ENCODE data around the gene SMIM20.
"Not testable (repeated sequence)": the region's sequence is repeated elsewhere in the genome, so short reads cannot be mapped to it uniquely, and the experiment has no call there.

SMIM20 gene

DNA sequence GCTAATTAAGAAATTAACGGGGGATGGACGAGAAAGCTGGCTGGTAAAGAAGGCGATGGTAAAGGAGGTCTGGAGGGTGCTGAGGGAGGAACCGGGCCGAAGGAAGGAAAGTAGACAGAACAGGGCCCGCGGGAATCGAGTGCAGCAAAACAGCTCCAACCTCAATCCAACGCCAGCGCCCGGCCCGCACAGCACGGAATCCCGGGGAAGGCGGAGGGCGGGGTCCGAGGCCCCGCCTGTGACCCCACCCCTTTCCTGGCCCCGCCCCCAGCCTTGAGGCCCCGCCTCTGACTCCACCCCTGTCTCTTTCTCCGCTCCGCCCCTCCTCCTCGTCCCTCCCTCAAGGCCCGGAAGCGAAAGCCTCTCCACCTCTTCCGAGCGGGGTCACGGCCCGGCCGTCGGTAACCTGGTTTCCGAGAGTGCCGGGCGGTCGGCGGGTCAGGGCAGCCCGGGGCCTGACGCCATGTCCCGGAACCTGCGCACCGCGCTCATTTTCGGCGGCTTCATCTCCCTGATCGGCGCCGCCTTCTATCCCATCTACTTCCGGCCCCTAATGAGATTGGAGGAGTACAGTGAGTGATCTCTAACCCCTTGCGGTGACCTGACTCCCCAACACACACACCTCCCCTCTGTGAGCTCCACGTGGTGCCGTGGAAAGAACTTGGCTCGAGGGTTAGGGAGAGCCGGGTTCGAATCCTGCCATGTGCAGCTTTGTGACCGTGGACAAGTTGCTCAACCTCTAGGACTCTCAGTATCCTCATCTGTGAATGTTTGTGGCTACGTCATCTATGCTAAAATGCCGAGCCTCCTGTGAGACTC lies at the start of gene SMIM20:
Gene SMIM20, plus strand, starts transcription at position 370 of the 819 bp plus-strand sequence. Its CDS starts 94 bp downstream, at position 464.
- TF ChIP-seq, protein P1, sequence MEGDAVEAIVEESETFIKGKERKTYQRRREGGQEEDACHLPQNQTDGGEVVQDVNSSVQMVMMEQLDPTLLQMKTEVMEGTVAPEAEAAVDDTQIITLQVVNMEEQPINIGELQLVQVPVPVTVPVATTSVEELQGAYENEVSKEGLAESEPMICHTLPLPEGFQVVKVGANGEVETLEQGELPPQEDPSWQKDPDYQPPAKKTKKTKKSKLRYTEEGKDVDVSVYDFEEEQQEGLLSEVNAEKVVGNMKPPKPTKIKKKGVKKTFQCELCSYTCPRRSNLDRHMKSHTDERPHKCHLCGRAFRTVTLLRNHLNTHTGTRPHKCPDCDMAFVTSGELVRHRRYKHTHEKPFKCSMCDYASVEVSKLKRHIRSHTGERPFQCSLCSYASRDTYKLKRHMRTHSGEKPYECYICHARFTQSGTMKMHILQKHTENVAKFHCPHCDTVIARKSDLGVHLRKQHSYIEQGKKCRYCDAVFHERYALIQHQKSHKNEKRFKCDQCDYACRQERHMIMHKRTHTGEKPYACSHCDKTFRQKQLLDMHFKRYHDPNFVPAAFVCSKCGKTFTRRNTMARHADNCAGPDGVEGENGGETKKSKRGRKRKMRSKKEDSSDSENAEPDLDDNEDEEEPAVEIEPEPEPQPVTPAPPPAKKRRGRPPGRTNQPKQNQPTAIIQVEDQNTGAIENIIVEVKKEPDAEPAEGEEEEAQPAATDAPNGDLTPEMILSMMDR (IDR thresholded peaks at IDR 0.05; ENCODE audit: control extremely low read depth, extremely low read depth, low read depth, missing control alignments) = no peak
- DNase-seq (ENCODE audit: extremely low spot score) = peak; percentile 98
- CTCF ChIA-PET = interaction anchor here (1.0 to 2.1 kb wide), 9 partner anchors 10 to 474 kb away, joined by 3 to 8 read pairs (median 5); no protein-coding TSS in a partner anchor
- POLR2A ChIA-PET = no interaction called here

DNA sequence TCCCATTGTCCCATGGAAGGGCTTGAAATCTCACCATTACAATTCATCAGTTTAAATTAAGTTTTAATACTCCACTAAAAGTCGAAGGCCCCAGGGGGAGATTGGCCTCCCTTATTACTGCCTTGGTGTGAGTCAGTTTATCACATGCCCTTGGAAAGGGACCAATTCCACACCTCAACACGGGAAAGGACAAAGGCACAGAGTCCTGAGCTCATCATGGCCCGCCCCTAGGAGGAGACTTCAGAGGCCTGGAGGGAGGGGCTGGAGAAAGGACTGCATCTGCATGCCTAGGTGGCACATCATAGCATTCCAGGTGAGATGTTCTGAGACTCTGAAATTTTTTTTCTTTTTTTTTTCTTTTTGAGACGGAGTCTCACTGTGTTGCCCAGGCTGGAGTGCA lies 48.4 kb upstream of the SMIM20 start:
- ChIA-PET CTCF (interaction anchor here (1.3 to 3.9 kb wide), 5 partner anchors 11 to 553 kb away, joined by 4 to 27 read pairs (median 5); partner anchors contain the start of genes SMIM20 and ZCCHC4), POLR2A (no interaction called here)
- no peak for DNase-seq (ENCODE audit: extremely low spot score)
- TF ChIP-seq, protein P1 (IDR thresholded peaks at IDR 0.05; ENCODE audit: control extremely low read depth, extremely low read depth, low read depth, missing control alignments) = no peak

DNA sequence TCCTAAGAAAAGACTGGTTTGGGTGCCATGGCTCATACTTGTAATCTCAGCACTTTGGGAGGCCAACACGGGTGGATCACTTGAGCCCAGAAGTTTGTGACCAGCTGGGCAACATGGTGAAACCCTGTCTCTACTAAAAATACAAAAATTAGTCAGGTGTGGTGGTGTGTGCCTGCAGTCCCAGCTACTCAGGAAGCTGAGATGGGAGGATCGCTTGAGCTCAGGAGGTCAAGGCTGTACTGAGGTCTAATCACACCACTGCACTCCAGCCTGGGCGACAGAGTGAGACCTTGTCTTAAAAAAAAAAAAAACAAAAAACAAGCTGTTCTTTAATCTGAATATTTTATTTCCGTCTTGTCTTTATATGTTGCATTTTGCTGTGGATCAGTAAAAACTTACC lies 47.6 kb upstream of the SMIM20 start:
- POLR2A ChIA-PET = interaction anchor here (0.6 kb wide), 1 partner anchor 431 kb away, joined by 3 read pairs; no protein-coding TSS in a partner anchor
- DNase-seq (ENCODE audit: extremely low spot score) = not testable (repeated sequence)
- CTCF ChIA-PET = interaction anchor here (1.3 to 3.9 kb wide), 3 partner anchors 11 to 60 kb away, joined by 4 to 27 read pairs (median 5); no protein-coding TSS in a partner anchor

- ChIA-PET CTCF (interaction anchor here (0.8 to 1.8 kb wide), 4 partner anchors 9 to 15 kb away, joined by 3 to 7 read pairs (median 4); no protein-coding TSS in a partner anchor), POLR2A (no interaction called here)
- DNase-seq (ENCODE audit: extremely low spot score) = no peak
- TF ChIP-seq, protein P1 (IDR thresholded peaks at IDR 0.05; ENCODE audit: control extremely low read depth, extremely low read depth, low read depth, missing control alignments) = no peak
Observed at GRCh38 chr4:25867781-25868294, 46.2 kb upstream of the SMIM20 start.

- POLR2A ChIA-PET = no interaction called here
- CTCF ChIA-PET = interaction anchor here (0.8 to 1.5 kb wide), 4 partner anchors 12 to 44 kb away, joined by 3 read pairs; no protein-coding TSS in a partner anchor
- DNase-seq (ENCODE audit: extremely low spot score) = no peak
- TF ChIP-seq, protein P1 (IDR thresholded peaks at IDR 0.05; ENCODE audit: control extremely low read depth, extremely low read depth, low read depth, missing control alignments) = no peak
Observed at GRCh38 chr4:25870081-25870480, 43.9 kb upstream of the SMIM20 start.

DNA sequence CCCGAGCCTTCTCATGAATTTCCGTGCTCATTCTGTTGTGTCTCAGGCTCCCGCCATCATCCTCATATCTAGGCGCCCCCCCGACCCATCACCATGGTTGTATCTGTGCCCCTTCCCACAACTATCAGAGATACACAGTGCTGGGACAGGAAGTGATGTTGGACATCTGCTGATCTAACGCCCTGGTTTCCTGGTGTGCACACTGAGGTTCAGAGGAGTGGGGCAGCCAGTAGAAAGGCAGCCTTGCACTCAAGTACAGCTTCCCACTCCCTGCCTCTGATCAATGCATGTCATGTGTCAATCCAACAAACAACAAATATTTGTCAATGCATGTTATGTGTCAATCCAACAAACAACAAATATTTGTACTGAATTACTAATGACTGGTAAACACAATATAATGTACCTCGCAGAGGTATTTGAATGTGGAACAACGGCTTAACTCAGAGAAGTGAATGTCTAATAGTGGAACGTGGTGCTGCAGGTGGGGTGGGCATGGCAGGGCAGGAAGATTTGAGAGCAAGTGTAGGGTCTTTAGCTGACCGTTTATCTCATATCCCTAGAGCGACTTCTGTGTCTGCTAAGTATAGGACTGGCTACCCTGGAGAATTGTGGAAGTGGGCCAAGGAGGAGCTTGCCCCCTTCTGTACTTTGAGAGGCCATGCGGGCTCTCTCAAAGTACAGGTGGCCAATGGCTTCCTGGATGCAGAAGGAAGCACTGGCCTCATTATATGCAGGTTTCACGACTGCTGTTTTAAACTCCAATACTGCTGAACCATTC lies 41.0 kb upstream of the SMIM20 start:
- CTCF ChIA-PET = interaction anchor here (1.0 kb wide), 2 partner anchors 10 to 11 kb away, joined by 3 to 4 read pairs; no protein-coding TSS in a partner anchor
- DNase-seq (ENCODE audit: extremely low spot score) = no peak
- TF ChIP-seq, protein P1 (IDR thresholded peaks at IDR 0.05; ENCODE audit: control extremely low read depth, extremely low read depth, low read depth, missing control alignments) = no peak
- POLR2A ChIA-PET = no interaction called here
